ENCODE data around the gene CWF19L2. TPM values are rescaled to one million over a fixed set of nuclear protein-coding genes. Genes with fewer than 3 reads are reported as not detected.

The CWF19L2 gene
- total and polyA plus RNA-seq, 2 of the 8 experiments (the other 6 are each of a cell fraction or from before 2014, with no cell fraction given): 2.2 to 16.6 TPM

DNA sequence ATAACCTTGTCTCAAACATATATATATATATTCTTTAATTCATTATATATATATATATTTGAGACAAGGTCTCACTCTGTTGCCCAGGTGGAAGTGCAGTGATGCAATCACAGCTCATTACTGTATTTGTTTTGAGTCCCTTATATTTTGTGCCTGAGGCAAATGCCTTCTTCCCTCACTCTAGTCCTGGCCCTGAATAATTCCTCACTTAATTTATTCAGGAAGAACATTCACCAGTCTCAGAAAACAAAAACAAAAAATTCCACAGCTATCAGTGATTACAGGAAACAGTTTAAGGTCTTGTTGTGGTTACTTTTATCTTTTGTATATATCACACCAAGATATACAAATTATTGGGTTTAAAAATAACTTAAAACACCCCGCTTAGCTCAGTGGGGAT, 155.7 kb downstream of the CWF19L2 start (continued):
- TF ChIP-seq SP1 (IDR thresholded peaks at IDR 0.05; ENCODE audit: low read depth, low read length): no peak
- TF ChIP-seq, protein P1, sequence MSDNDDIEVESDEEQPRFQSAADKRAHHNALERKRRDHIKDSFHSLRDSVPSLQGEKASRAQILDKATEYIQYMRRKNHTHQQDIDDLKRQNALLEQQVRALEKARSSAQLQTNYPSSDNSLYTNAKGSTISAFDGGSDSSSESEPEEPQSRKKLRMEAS (IDR thresholded peaks at IDR 0.05): no peak
- TF ChIP-seq YY1 (IDR thresholded peaks at IDR 0.05; ENCODE audit: low read depth, low read length): no peak
